ENCODE data around the gene HSPA12A.
"Not testable (repeated sequence)": the region's sequence is repeated elsewhere in the genome, so short reads cannot be mapped to it uniquely, and the experiment has no call there.

Gene HSPA12A

DNA sequence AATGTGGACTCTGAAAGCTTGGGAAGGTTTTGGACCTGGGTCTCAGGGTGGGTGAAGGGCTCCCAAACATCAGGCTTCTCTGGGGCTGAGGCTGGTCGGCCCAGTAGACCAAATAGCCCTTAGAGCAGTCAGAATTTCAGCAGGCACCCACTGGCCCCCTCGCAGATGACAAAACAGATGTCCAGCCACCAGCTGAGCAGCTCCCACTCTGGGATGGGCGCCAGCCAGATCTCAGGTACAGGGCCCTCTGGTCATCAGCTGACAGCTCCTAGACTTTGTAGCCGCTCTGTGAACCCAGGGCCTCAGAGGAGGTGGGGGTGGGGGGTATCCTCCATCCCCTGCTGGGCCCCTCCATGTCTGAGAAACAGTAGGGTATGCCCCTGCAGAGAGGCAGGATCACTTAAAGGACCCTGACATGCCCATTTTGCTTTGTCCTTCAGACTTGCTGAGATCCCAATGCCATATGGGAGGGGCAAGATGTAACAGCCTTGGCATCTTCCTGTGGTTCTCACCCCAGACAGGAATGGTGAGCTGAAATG lies 26.5 kb downstream of the HSPA12A start:
- DNase-seq (ENCODE audit: low spot score) = no peak

DNA sequence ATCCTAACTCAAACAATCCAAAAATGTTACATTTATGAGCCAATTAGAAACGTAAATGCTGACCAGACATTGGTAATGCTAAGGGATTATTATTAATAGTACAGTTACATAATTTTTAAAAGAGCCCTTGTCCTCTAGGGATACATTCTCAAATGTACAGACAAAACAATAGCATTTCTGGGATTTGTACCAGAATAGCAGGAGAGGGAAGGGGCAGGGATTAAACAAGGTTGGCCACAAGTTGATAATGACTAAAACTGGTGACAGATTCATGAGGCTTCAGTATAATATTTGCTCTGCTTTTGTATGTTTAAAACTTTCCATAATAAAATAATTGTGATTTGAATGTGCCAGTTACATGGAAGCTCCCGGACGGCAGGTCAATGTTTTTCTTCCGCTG lies 27.0 kb downstream of the HSPA12A start:
- no peak for DNase-seq (ENCODE audit: low spot score)

DNA sequence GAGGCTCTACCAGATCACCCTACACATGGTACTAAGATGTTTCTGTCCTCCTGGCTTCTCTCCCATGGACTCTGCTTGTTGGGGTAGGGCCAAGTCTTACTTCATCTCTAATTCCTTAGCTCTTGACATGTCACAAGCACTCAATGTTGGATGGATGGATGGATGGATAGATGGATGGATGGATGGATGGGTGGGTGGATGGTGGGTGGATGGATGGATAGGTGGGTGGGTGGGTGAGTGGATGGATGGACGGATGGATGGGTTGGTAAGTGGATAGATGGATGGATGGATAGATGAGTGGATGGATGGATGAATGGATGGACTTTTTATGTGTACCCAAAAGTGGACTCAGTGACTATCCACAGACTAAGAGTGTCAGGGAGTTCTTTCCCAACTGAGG lies 28.5 kb downstream of the HSPA12A start:
- no peak for DNase-seq (ENCODE audit: low spot score)

DNA sequence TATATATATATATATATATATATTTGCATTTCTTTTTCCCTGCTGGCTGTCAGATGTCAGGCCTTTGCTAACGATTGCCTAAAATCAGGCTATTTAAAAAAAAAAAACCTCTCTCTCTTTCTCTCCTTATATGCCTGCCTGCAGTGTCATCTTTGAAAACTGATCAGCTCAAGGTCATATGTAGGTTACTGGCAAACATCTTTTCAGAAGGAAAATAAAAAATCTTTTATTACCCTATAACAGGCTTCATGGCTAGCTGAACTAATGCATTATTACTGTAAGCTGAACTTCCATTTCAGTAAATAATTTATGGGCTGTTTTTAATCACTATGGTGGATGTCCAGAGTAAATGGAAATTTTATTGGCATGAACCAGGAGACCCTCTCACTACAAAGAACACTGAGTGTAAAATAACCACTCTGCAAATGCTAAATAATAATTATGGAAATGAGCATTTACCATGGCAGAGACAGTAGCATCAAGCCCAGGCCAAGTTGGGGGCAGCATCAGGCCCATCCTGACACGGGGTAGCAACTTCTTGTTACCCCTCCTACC lies 29.3 kb downstream of the HSPA12A start:
- no peak for DNase-seq (ENCODE audit: low spot score)

DNA sequence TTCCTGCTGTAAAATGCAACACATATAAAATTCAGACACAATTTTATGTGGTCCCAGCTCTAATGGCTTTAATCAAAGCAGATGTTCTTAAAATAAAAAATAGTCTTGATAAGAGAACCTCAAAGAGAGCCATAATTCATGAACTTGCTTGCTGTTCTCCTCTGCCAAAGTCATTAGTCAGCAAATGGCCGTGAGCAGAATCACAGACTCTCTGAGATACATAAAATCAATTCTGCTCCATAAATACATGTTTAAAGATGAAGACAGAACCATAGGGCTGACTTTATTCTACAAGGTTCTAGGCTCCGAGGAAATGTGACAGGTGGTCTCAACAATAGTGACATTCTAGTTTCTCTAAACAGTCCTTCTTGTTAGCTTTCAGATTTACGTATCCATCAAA lies 29.8 kb downstream of the HSPA12A start:
- no peak for DNase-seq (ENCODE audit: low spot score)

DNA sequence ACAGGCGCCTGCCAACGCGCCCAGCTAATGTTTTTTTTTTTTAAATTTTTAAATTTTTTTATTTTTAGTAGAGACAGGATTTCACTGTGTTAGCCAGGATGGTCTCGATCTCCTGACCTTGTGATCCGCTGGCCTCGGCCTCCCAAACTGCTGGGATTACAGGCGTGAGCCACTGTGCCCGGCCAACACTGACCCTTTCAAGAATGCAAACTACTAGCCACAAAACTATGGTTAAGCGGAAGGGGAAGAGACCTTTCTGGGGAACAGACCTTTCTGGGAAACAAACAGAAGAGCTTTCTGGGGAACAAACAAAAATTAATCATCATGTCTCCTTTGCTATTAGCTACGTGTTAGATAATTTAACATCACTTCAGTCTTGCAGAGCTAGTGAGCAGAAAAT lies 30.6 kb downstream of the HSPA12A start:
- DNase-seq (ENCODE audit: low spot score) = not testable (repeated sequence)

DNA sequence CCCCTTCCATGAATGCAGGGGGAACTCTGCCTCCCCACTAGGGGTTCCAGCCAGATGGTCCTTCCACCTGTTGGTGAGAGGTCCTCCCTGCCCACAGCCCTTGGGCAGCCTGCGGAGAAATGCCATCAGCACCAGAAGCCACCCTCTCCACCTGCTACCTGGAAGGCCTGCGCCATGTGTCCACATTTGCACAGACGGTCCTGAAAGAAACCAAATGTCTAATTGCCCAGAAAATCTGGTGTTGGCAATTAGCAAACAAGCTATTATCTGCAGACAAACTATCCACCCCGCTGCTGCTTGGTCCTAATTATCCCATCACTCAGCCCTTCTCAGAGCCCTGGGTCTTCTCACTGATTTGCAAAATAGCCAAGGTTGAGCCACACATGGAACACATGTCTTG lies 32.3 kb downstream of the HSPA12A start:
- no peak for DNase-seq (ENCODE audit: low spot score)

DNA sequence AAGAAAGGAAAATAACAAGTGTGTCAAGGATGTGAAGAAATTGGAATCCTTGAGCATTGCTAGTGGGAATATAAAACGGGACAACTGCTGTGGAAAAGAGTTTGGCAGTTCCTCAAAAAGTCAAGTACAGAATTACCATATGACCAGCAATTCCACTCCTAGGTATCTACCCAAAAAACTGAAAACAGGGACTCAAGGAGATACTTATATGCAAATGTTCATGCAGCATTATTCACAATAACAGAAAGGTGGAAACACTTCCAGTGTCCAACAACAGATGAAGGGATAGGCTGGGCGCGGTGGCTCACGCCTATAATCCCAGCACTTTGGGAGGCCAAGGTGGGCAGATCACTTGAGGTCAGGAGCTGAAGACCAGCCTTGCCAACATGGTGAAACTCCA lies 33.5 kb downstream of the HSPA12A start:
- DNase-seq (ENCODE audit: low spot score) = no peak

DNA sequence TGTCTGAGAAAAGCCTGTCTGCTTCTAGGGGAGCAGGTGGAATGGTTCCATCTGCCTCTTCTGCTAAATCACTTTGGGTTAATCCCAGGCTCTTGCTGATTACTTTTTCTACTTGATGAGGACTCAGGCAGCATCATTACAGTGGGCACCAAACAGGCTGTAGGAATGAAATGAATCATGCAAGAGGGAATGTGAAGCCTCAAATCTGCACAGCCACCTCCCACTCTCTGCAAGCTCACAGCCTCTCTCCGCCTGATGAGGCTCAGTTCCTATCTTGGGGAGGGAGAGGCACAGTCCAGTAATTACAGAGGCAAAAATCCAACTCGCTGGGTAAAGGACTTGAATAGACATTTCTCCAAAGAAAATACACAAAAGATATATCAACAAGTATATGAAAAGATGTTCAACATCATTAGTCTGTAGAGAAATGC lies 34.0 kb downstream of the HSPA12A start:
- no peak for DNase-seq (ENCODE audit: low spot score)

DNA sequence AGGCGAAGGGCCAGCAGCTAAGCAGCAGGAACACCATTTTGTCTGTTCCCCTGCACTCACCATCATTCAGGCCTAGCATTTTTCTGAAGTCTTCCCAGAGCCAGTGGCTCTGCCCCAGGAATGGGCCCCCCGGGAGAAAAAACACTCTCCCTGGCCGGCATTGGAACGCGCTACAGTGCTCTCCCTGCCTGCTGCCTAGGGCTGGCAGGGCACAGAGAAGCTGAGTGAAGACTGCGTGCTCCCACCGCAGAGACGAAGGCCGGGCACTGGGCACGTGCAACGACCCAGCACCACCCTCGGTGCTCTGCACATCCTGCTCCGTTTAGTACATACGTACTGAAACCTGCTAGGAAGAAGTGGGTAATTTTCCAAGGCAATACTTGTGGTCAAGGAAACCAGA lies 34.4 kb downstream of the HSPA12A start:
- DNase-seq (ENCODE audit: low spot score) = no peak

DNA sequence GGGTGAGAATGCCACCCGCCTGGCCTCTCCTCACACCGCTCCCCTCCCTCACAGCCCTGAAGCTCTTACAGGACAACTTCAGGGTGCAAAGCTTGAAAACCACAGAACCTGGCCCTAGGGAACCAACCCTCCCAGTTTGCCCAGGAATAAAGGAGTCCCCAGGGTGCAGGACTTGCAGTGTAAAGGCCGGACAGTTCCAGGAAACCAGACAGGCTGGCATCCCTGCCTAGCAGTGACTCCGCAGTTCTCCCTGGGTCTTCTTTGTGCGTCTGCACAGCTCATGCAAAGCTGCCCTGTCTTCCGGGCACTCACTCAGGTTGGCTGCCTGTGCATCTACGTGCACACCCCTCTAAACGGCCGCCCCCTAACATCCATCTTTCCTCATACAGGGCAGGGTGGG lies 36.1 kb downstream of the HSPA12A start:
- no peak for DNase-seq (ENCODE audit: low spot score)

DNA sequence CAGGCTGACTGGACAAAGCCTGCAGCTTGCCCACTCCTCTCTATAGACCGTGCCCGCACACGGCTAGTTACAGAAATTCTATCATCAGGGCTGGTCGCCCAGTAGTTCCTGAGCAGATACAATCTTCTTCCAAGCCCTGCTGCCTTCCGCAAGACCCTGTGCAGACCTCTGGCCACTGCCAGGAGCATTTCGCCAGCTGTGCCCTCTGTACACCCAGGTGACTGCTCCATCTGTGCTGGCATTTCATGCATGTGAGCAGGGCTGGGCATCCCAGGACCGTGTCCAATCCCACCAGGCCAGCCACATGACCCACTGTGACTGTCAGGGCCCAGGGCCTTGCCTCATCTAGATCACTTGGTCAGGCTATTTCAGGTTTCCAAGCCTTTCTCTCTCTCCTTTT lies 36.9 kb downstream of the HSPA12A start:
- no peak for DNase-seq (ENCODE audit: low spot score)

DNA sequence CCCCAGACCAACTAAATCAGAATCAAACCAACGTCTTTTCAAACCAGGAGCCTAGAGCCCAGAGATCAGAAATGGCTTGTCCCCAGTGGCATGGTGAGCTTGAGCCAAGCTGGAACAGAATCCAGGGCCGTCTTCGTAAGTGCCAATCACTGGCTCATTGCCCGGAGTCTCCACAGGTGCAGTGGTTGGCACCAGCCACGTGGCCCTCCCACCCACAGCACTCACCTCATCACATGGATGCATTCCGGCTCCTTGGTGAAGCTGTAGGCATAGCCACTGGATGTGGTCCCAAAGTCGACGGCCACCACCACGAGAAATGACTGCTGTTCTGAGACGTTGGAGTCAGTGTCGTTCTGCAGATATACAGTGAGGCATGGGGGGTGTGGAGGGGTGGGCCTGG lies 37.4 kb downstream of the HSPA12A start:
- DNase-seq (ENCODE audit: low spot score) = no peak

DNA sequence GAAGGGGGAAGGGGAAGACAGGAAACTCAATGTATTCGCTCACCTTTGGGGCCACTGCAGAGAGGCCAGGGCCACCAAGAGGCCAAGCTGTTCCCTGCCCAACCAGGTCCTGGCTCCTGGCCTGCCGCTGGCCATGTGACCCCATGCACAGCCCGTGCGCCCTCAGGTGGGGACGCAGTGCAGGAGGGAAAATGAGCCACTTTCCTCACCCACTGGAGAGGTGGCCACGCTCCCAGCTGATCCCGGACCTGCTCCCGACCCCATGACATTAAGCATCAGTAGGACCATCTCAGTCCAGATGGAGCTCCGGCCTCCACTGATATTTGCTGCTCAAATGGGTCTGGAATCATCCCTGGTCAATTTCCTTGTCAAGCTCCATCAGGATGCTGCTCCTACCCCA lies 40.2 kb downstream of the HSPA12A start:
- DNase-seq (ENCODE audit: low spot score) = no peak

DNA sequence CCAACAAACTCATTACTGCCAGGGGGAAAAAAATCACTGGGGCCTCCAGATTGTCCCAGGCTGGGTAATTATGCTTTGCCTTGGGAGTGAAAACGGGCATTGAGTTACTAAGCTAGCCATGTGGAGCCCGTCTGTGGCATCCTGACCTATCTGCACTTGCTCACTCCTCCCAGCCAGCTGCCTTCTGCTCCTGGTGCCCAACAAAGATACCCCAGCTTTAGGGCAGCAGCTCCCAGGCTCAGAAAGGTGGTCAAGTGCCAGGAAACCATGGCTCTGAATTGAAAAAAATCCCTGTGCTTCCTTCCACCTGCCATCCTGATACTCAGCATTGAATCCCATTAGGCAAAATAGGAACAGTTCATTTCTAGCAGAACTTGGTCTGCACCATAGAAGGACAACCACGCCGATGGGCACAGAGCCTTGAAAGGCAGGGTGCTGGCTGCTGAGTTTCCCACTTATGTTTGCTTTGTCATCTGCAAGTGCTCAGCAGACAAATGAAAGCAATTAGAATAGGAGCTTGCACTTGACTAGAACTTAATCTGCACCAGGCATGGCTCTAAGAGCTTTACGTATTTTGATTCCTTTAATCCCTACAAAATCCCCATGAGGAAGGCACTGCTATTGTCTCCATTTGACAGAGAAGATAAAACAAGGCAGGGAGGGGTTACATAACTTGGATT lies 42.8 kb downstream of the HSPA12A start:
- no peak for DNase-seq (ENCODE audit: low spot score)

DNA sequence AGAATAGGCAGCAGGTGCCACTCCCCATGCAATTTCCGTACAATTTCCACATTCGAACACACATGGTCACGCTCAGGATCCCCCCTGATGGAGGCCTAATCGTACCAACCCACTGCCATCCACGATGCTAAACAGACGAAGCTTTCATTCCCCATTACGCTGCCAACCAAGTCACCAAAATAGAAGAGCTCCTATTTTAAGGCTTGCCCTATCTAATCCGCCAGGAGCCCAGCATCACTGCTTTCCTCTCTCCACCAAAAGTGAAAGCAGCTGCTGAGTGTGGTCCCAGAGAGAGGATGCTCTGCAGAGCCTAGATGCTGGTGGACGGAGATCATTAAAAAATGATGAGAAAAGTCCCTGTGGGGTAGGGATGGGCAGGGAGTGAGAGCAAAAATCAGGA lies 43.3 kb downstream of the HSPA12A start:
- no peak for DNase-seq (ENCODE audit: low spot score)

DNA sequence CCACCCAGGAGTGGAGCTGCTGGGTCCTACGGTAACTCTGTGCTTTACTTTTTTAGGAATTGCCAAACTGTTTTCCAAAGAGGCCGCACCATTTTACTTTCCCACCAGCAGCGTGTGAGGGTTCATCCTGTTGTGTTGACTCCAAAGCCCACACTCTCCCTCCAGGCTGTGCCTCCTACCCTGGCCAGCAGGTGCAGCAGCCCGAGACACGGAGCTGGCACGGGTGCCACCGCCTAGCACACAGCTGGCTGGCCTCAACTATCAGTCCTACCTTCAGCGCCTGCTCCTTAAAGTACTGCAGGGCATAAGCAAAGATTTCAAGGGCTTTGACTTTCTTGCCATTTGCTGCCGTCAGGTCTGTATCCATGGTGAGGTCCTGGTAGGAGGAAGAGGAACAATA lies 44.0 kb downstream of the HSPA12A start:
- no peak for DNase-seq (ENCODE audit: low spot score)

DNA sequence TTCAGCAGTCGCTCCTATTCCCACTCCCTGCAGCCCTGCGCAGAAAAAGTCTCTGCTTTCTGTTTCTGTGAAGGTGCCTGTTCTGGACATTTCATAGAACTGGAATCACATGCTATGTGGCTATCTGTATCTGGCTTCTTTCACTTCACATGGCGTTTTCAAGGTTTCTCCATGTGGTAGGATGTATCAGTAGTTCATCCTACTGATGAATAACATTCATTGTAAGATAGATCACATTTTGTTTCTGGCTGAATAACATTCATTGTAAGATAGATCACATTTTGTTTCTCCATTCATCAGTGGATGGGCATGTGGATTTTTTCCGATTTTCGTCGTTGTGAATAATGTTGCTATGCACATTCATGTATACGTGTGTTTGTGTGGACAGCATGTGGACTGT lies 44.5 kb downstream of the HSPA12A start:
- DNase-seq (ENCODE audit: low spot score) = no peak

DNA sequence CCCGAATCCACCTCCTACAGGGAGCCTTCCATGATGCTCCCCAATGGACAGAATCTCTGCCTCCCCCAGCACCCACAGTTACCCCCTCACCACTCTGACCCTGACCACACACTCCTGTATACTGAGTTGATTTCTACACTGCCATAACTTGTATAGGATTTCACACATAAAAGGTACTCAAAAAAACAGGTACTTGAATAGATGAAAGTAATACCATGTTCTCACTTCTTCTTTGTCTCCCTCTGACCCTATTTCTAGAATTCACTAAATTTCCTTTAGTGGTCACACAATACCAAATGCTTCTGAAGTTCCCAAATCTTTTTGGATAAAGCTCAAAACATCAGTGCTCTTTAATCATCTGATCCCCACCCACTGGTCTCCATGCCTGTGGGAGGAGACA lies 45.4 kb downstream of the HSPA12A start:
- no peak for DNase-seq (ENCODE audit: low spot score)

DNA sequence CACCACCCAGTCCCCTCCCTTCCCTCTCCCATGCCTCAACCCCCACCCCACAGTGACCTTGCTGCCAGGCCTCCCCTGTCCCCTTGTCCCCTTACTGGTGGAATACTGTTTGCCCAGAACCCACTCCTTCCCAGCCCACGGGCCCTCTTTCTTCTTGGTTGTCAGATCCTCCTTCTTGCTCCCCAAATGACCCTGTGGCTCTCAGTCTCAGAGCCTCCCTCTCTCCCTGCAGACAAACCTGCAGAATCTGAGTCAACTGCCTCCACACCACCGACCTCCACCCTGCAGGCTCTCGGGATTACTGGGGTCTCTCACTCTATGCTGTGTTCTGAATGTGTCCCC lies 47.5 kb downstream of the HSPA12A start:
- DNase-seq (ENCODE audit: low spot score) = no peak

DNA sequence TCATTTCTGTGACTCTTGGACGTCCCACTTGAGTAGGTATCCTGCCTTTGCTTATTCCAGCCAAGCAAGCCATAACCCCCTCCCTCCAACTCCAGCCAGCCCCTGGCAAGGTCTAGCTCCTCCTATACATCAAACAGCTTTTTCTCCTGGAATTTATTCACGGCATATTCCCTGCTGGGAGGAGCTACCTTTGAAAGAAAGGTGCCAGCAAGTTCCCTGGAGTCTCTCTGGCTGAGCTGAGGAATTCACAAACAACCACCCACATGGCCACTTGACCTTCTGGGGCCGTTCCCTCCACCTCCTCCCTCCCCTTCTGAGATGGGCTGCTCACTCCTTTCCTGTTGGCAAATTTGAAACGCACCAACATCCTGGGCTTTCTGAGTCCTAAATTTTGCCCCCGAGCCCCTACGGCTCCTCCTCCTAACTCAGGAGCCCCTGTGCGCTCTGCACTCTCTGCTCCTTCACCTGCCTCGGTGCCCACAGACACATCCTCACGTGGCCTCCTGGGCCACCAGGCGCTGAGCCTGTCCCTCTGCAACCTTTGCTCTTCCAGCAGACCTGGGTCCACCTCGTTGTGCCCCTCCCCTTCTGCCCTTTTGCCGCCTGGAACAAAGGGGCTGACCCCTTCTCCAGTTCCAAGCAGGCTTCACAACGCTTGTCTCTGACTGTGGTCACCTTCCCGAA lies 48.0 kb downstream of the HSPA12A start:
- DNase-seq (ENCODE audit: low spot score) = no peak

DNA sequence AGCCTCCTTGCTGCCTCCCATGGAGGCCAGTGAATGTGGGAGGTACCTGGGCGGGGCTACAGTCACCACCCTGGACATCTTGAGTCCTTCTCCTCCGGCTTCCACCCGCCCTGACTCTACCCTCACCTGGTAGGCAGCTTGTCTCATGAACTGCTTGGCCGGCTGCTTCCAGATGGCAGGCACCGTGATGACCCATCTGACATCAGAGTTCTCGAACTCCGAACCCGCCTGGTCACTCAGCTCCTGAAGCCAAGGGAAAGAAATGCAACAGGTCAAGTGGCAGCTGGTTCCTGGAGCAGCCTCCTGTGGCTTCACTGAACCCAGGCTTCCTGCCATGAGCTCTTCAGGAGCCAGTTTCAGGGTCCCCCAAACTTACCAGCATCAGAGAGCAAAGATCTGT lies 50.1 kb downstream of the HSPA12A start:
- no peak for DNase-seq (ENCODE audit: low spot score)

DNA sequence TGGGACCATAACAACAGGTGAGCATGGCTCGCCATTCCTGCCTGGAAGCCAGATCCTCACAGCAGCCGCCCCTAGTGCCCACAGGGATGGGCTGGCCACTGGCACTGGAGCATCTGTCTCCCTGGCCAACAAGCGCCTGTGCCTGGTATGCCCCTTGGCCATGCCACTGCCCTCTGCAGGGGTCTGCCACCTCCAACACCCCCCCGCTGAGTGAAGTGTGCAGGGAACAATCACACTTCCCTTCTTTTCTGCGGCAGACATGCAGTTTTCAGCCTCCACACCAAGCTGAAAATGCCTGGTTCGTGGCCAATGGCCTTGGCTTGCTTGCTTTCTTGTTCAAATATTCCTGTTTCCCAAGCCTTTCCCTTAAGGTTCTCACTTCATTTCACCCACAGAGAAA lies 50.7 kb downstream of the HSPA12A start:
- no peak for DNase-seq (ENCODE audit: low spot score)
